Stimulated activated naive CD8-positive, alpha-beta T cell treated with anti-CD3 and anti-CD28 coated beads, Interleukin-15, Interleukin-2, amounts not matched to agents 100 U/mL and 50 U/mL, for 24 hours (primary cell): ENCODE measurements around the gene BRIP1.
"Not testable (repeated sequence)": the region's sequence is repeated elsewhere in the genome, so short reads cannot be mapped to it uniquely, and the experiment has no call there.

Source experiments
- ATAC-seq: fragments of 150-1000 bp; cut with Tn5 transposase; one replicate; pipeline ENCODE4 v1.10.0; 2021
- DNase-seq: peaks from one replicate; pipeline ENCODE4 v3.0.0; 2021

The BRIP1 gene

GRCh38 chr17:61698244-61698643 is 165.1 kb downstream of the BRIP1 start:
- DNase-seq (no peak), ATAC-seq (no peak)

- DNase-seq (no peak), ATAC-seq (no peak)
Observed at GRCh38 chr17:61695779-61696337, 167.5 kb downstream of the BRIP1 start.

GRCh38 chr17:61694095-61694494 is 169.2 kb downstream of the BRIP1 start:
- ATAC-seq (no peak), DNase-seq (no peak)

- no peak for ATAC-seq
- no peak for DNase-seq
Observed at GRCh38 chr17:61689610-61690180, 173.6 kb downstream of the BRIP1 start.

- ATAC-seq = no peak
- no peak for DNase-seq
Observed at GRCh38 chr17:61687769-61688168, 175.6 kb downstream of the BRIP1 start.

- DNase-seq (no peak), ATAC-seq (no peak)
Observed at GRCh38 chr17:61686113-61686512, 177.2 kb downstream of the BRIP1 start.

GRCh38 chr17:61684818-61685217 is 178.5 kb downstream of the BRIP1 start:
- DNase-seq (no peak), ATAC-seq (no peak)

DNA sequence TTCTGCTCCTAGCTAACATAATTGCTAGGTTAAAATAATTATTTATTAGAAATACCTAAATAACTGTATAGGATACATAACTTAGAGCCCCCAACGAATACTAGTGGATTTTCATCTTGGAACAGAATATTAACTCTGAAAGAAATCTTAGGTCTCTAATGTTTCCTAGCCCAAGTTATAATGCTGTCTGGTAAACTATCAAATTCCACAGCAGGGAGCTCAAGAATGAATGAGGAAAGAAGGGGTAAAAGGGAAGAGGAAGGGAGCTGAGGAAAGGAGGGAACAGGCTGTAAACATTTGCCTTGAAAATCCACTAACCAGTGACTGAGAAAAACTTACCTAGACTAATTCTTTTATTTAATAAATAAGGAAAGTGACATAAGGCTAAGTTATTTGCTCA is 179.2 kb downstream of the BRIP1 start:
- ATAC-seq (no peak), DNase-seq (no peak)

- no peak for DNase-seq
- no peak for ATAC-seq
Observed at GRCh38 chr17:61683466-61683865, 179.9 kb downstream of the BRIP1 start.

GRCh38 chr17:61680921-61681320 is 182.4 kb downstream of the BRIP1 start:
- ATAC-seq = no peak
- DNase-seq = no peak

- DNase-seq (no peak), ATAC-seq (no peak)
Observed at GRCh38 chr17:61678339-61678738, 185.0 kb downstream of the BRIP1 start.

GRCh38 chr17:61677150-61677811 is 186.0 kb downstream of the BRIP1 start:
- not testable (repeated sequence) for ATAC-seq, DNase-seq

DNA sequence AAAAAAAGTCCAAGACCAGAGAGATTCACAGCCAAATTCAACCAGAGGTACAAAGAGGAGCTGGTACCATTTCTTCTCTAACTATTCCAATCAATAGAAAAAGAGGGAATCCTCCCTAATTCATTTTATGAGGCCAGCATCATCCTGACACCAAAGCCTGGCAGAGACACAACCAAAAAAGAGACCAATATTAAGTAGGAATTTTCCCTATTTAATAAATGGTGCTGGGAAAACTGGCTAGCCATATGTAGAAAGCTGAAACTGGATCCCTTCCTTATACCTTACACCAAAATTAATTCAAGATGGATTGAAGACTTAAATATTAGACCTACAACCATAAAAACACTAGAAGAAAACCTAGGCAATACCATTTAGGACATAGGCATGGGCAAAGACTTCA is 186.8 kb downstream of the BRIP1 start:
- DNase-seq, ATAC-seq: not testable (repeated sequence)

DNA sequence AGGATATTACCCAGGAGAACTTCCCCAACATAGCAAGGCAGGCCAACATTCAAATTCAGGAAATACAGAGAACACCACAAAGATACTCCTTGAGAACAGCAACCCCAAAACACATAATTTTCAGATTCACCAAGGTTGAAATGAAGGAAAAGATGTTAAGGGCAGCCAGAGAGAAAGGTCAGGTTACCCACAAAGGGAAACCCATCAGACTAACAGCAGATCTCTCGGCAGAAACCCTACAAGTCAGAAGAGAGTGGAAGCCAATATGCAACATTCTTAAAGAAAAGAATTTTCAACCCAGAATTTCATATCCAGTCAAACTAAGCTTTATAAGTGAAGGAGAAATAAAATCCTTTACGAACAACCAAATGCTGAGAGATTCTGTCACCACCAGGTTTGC is 188.7 kb downstream of the BRIP1 start:
- DNase-seq, ATAC-seq: not testable (repeated sequence)

DNA sequence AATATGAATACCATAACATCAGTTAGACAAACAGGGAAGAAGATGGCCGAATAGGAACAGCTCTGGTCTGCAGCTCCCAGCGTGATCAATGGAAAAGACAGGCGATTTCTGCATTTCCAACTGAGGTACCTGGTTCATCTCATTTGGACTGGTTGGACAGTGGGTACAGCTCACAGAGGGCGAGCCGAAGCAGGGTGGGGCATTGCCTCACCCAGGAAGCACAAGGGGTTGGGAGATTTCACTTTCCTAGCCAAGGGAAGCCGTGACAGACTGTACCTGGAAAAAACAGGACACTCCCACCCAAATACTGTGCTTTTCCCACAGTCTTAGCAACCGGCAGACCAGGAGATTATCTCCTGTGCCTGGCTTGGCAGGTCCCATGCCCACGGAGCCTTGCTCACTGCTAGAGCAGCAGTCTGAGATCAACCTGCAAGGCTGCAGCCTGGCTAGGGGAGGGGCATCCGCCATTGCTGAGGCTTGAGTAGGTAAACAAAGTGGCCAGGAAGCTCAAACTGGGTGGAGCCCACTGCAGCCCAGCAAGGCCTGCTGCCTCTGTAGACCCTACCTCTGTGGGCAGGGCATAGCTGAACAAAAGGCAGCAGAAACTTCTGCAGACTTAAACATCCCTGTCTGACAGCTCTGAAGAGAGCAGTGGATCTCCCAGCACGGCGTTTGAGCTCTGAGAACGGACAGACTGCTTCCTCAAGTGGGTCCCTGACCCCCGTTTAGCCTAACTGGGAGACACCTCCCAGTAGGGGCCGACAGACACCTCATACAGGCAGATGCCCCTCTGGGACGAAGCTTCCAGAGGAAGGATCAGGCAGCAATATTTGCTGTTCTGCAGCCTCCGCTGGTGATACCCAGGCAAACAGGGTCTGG is 190.1 kb downstream of the BRIP1 start:
- not testable (repeated sequence) for ATAC-seq, DNase-seq

DNA sequence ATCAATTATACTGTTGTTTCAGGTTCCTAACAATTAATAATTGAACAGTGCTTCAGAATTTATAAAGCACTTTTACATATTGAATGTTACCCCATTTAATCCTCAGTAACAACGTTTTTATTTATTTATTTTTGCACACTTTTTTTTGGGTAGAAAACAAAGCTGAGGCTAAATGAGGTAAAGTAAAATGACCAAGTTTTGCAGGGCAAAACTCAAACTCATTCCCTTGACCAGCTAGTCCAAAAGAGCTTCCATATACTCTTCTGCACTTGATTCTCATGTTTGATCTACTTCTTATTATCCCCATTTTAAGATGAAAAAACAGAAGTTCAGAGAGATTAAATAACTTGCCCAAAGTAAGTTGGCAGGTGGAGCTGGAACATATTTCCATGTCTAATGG is 191.2 kb downstream of the BRIP1 start:
- DNase-seq = no peak
- no peak for ATAC-seq

- ATAC-seq (no peak), DNase-seq (no peak)
Observed at GRCh38 chr17:61670691-61671090, 192.6 kb downstream of the BRIP1 start.

GRCh38 chr17:61669522-61669921 is 193.8 kb downstream of the BRIP1 start:
- ATAC-seq (no peak), DNase-seq (no peak)

DNA sequence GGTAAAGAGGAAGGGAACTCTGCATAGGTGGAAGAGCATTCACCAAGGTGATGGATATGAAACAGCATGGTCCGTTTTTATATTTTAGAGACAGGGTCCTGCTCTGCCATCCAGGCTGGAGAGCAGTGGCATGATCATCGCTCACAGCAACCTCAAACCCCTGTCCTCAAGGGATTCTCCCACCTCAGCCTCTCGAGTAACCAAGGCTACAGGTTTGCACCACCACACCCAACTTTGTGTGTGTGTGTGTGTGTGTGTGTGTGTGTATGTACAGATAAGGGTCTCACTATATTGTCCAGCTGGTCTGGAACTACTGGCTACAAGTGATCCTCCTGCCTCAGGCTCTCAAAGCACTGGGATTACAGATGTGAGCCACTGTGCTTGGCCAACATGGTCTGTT is 194.8 kb downstream of the BRIP1 start:
- no peak for ATAC-seq

GRCh38 chr17:61666406-61667088 is 196.8 kb downstream of the BRIP1 start:
- DNase-seq, ATAC-seq: not testable (repeated sequence)

More for the DNA sequence above, 194.8 kb downstream of the BRIP1 start:
- DNase-seq = no peak

DNA sequence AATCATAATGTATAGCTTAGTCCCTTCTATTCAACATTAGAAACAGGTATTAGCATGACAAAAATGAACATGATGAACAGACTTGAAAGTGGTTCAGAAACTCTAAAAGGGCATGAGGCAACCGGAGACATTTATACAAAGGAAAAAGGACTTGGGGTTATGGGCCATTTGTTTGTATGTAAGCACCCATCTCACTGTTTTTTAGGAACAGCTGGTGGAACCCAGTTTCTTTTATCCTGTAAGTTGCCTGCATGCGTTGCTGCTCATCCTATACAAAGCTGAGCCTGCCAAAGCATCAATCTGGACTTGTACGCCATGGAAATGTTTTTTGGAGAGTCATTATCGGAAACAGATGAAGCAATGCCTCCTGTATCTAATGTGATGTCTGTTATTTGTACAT is 200.0 kb downstream of the BRIP1 start:
- no peak for ATAC-seq
- no peak for DNase-seq

- DNase-seq = no peak
- no peak for ATAC-seq
Observed at GRCh38 chr17:61662741-61663140, 200.6 kb downstream of the BRIP1 start.
